H4 (cell line): ENCODE results near the gene APP. TPM values are rescaled to one million over a fixed set of nuclear protein-coding genes. Genes with fewer than 3 reads are reported as not detected.
"Not testable (repeated sequence)": the region's sequence is repeated elsewhere in the genome, so short reads cannot be mapped to it uniquely, and the experiment has no call there.

ENCODE experiments used
- DNase-seq: peaks from one replicate; pipeline ENCODE4 v3.0.0-alpha.2; 2015; ENCODE audit warnings: low spot score
- total RNA-seq: library from RNA; depleted of rRNA; stranded (reverse); fragments of >200 nt; shearing (Covaris generic); gene quantifications from 2 replicates; pipeline ENCODE4 v1.2.3, GENCODE V29; 2014

The APP gene
- total RNA-seq, 1 experiment from 2014 or later: 299 TPM

- no peak for DNase-seq
Measured at GRCh38 chr21:25944082-25944481, 226.5 kb downstream of the APP start.

GRCh38 chr21:25942135-25942534, 228.4 kb downstream of the APP start:
- DNase-seq: no peak

DNA sequence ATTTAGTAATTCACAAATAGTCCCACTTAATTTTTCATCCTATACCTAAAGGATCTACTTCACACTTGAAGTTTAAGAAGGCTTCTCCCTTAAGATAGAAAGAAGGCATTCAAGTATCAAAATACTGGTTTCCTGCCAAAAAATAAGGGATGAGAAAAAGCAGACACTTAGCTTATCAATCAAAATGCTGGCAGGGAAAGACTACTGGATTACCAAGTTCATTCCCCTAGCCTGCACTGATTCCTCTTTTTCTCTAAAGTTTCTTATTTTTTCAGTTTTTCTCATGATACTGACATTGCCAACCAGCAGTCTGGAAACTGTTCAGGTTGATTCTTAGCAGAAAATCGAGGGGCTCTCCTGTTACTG, 231.2 kb downstream of the APP start:
- no peak for DNase-seq

- no peak for DNase-seq
Measured at GRCh38 chr21:25938658-25939395, 231.7 kb downstream of the APP start.

GRCh38 chr21:25936776-25937175, 233.8 kb downstream of the APP start:
- DNase-seq: no peak

DNA sequence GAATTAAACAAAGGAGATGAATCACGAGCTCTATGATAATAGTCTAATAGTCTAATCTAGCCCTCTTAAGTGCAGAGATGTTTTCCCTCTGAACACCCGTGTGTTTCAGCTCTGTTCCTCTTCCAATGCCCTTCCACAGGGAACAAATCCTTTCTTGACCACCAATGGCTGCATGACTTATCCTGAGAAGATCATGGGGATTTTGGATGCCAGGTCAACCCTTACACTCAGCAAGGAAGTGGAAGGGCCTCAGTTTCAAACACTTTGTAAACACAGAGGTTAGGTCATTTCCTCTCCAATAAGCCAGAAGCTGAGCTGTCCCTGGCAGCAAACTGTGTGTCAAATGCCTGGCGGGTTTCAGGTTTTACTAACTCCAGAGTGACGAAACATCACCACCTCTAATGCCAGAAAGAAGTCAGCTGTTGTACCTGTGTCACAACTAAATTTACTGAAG, 235.8 kb downstream of the APP start:
- peak; percentile 99 for DNase-seq

DNA sequence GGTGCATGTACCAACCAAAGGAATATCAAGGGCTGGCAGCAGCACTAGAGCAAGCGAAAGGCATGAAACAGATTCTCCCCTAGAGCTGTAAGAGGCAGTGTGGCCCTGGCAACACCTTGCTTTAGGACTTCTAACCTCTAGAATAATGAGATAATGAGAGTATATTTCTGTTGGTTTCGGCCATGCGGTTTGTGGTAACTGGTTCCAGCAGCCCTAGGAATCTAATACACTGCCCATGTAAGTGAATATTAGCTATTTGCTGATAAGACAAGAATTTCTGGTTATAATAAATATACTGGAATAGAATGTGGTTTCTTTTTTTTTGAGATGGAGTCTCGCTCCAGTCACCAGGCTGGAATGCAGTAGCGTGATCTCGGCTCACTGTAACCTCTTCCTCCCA, 236.4 kb downstream of the APP start:
- DNase-seq: peak; percentile 94

DNA sequence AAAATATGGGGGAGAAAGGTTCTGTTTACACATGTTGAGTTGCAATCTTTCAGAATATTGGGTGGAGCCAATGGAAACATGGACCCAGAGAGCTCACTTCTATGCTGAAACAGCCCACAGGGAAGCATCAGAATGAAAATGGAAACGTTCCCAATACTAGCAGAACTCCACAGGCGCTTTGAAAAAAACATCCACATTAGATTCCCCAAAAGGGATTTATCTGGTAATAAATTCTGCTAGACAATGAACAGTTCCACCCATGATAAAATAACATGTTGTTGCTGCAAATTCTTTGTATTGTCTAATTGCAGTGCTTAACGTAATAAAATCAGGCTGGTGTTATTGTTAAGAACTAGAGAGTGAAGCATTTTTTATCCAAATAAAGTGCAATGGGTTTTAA, 238.8 kb downstream of the APP start:
- no peak for DNase-seq

DNA sequence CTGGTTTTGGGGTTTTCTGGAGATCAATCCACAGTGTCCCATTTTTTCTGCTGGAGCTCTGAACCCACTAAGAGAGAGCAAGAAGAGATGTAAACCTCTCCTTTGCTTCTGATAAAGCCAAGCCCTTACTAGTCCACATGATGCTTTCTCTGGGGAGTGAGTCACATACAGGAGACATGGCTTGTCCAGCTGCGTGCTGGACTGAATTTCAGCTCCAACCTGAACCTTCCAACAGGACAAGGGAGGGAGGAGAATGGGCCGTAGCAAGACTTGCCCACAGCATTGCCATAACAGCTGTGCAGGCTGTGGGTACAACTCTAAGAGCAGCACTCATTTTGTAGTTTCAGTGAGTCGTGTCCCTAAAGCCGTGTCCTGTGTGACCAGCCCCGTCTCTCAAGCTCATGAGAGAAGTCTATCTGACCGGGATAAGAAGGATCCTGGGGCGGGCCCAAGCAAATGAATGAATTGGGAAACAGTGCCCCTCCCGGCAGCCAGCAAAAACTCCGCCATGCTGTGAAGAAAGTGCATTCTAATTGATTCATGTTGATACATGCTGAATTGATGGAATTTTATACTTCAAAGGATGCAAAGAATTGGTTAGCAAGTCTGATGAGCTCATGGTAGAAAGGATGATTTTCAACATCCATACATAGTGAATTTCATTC, 240.6 kb downstream of the APP start:
- DNase-seq: no peak

- no peak for DNase-seq
Measured at GRCh38 chr21:25927195-25927880, 243.2 kb downstream of the APP start.

DNA sequence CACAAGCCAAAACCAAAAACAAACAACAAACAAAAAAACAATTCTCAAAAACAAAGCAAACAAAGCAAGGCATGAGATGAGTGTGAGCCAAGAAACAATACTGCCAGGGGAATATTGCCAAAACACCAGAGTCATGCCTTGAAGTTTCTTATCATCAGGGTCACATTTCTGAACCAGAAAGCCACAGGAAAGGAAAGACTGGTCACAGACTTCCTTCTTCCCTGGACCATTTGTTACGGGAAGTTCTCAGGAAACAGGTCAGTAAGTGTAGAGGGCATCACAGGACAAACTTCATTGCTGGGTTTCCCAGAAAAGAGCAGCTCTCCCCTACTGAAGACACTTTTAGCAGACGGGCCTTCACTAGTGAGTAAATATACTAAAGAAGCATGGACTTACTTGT, 244.6 kb downstream of the APP start:
- peak; percentile 51 for DNase-seq

GRCh38 chr21:25925064-25925800, 245.3 kb downstream of the APP start:
- no peak for DNase-seq

DNA sequence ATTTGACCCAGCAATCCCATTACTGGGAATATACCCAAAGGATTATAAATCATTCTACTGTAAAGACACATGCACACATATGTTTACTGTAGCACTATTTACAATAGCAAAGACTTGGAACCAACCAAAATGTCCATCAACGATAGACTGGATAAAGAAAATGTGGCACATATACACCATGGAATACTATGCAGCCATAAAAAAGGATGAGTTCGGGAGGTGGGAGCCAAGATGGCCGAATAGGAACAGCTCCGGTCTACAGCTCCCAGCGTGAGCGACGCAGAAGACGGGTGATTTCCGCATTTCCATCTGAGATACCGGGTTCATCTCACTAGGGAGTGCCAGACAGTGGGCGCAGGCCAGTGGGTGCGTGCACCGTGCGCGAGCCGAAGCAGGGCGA, 252.4 kb downstream of the APP start:
- not testable (repeated sequence) for DNase-seq

DNA sequence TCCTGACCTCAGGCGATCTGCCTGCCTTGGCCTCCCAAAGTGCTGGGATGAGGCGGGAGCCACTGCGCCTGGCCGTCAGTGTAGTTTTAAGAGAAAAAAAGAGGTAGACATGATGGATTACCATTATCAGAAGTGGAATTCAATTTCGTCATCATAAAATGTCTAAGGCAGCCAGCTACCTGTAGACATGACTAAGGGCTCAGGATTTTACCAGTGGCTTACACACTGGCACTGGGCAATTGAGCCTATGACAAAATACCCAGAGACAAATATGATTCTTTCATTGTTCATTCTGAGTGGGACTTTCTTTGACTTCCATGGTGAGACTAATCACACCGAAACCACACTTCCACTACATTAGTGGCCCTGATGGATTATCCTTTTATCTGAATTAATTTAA, 254.3 kb downstream of the APP start:
- no peak for DNase-seq

DNA sequence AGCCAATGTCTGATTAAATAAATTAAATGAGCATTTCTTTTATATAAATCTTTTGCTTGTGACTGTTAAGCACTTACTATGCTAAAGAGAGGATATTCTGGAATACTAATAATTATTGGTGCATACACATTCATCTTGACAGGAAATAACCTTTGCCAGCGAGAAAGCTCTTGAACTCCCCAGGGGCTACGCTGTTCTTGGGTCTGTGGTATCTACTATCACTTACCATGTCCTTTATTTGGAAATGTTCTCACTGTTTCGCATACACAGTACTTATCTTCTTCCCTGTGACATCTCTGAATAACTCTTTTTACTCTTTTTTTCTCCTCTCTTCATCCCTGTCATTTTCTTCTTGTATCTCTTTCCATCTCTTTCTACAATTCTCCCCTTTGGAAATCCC, 257.1 kb downstream of the APP start:
- DNase-seq: no peak

DNA sequence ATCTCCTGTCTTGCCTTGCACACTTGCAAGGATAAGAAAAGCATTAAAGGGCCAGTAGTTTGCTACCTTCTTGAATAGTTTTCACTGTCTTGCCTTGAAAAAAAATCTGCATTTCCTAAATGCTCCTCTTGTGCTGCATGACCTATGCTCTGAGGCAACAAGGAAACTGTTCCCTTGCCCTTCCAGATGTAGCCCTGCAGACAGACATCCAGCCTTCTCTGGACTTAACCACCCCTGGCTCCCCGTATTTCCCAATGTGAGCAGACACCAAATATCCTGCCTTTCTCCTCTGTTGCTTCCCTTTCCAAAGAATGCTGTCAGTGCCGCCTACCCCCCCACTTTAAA, 258.2 kb downstream of the APP start:
- DNase-seq: no peak

- DNase-seq: no peak
Measured at GRCh38 chr21:25911730-25912401, 258.7 kb downstream of the APP start.

- DNase-seq: no peak
Measured at GRCh38 chr21:25910809-25911208, 259.8 kb downstream of the APP start.

DNA sequence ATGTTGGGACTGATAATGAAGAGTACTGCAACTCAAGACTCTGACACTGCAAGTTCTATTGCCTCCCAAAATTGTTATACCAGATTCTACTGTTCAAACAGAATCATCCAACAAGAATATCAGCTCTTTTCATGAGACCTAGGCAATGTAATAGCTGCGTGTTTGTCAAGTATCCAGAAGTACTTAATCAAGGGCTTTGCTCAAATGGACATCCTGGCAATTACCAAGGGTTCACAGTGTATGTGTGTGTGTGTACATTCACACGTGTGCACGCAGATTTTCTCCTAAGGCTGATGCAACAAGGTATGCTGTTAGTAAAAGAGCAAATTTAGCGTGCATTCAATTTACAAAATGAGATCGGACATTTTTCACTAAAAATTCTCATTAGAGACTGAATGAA, 261.2 kb downstream of the APP start:
- no peak for DNase-seq

GRCh38 chr21:25908495-25908894, 262.1 kb downstream of the APP start:
- DNase-seq: no peak

GRCh38 chr21:25907573-25908275, 262.8 kb downstream of the APP start:
- DNase-seq: no peak
